Body of pancreas (tissue), 4 donors: ENCODE measurements around the gene NKAP. TPM values are rescaled to one million over a fixed set of nuclear protein-coding genes. Genes with fewer than 3 reads are reported as not detected.
"Not testable (repeated sequence)": the region's sequence is repeated elsewhere in the genome, so short reads cannot be mapped to it uniquely, and the experiment has no call there.

Experiments
- ATAC-seq: fragments of 150-250 bp; one replicate; pipeline ENCODE4 v1.9.1; 2016
- DNase-seq, 4 donors: peaks; one replicate each; pipeline ENCODE4 v3.0.0-alpha.2; 2019
- H3K27ac ChIP-seq, 4 donors: fragments of 200-600 bp; sonication (generic); 1 replicate in 3 of 4; 2 replicates in 1 of 4; pipeline versions ENCODE4 v1.5.1 to v1.6.1; 2016 to 2019; ENCODE audit warnings: mild to moderate bottlenecking in 1 of 4, mixed read lengths in 1 of 4, moderate library complexity in 1 of 4
- H3K27me3 ChIP-seq, 2 donors: fragments of 200-600 bp; sonication (generic); one replicate each; pipeline ENCODE4 v1.6.0; 2016; ENCODE audit warnings: mild to moderate bottlenecking in 1 of 2
- H3K36me3 ChIP-seq, 2 donors: fragments of 200-600 bp; sonication (generic); replicated peaks in 1 of 2; 2 replicates each; pipeline ENCODE4 v1.5.1; 2016; ENCODE audit warnings: low read depth in 2 of 2; ENCODE audit not compliant: insufficient read depth in 1 of 2
- H3K4me1 ChIP-seq: fragments of 200-600 bp; sonication (generic); one replicate; pipeline ENCODE4 v1.6.0; 2016
- H3K4me3 ChIP-seq, 2 donors: fragments of 200-600 bp; sonication (generic); 1 replicate in 1 of 2; 2 replicates in 1 of 2; pipeline ENCODE4 v1.5.1; 2016 to 2019
- H3K9me3 ChIP-seq, 3 donors: fragments of 200-600 bp; sonication (generic); 1 replicate in 2 of 3; 2 replicates in 1 of 3; pipeline ENCODE4 v1.5.1; 2016
- POLR2A ChIP-seq, 3 donors: fragments of 450-650 bp; IDR thresholded peaks; one replicate each; pipeline ENCODE4 v1.6.1; 2016; ENCODE audit warnings: antibody characterized with exemption in 3 of 3, mild to moderate bottlenecking in 2 of 3
- WGBS, 2 donors: methylation state at CpG; one replicate each; pipeline ENCODE4 v1.1.5; 2017; 5-methylcytosine and 5-hydroxymethylcytosine counted together
- intact Hi-C: fragments of 100-400 bp; cut with DNase I; formaldehyde crosslinking; loops from one replicate; pipeline ENCODE4 v1.15.1; 2023
- total RNA-seq, 2 donors: library from RNA; depleted of rRNA; stranded (reverse); fragments of >200 nt; gene quantifications; one replicate each; pipeline ENCODE4 v1.1.0, GENCODE V29; 2016
- TF ChIP-seq, protein P1 (sequence below), 7 experiments: fragments of 450-650 bp in 4 of 7; fragments of 200-600 bp in 3 of 7; sonication (generic) in 3 of 7; IDR thresholded peaks; one replicate each; pipeline ENCODE4 v1.5.1; 2016 to 2019; ENCODE audit warnings: antibody characterized with exemption in 7 of 7

The NKAP gene
- total RNA-seq, 2 donors from 2014 or later = 3.6 to 5.3 TPM

DNA sequence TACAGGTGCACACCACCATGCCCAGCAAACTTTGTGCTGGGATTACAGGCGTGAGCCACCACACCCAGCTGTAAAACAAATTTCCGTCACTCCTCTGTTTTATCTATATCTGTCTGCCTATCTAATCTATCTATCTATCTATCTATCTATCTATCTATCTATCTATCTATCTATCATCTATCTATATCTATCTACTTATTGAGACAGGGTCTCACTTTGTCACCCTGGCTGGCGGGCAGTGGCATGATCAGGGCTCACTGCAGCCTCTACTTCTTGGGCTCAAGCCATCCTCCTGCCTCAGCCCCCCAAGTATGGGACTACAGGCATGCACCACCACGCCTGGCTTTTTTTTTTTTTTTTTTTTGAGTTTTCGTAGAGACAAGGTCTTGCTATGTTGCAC, 27.2 kb downstream of the NKAP start:
- ATAC-seq (no peak), DNase-seq (no peak)
- Histone ChIP-seq H3K27me3 (no peaks in the 10 kb centered on the region), H3K4me1 (no peaks in the 10 kb centered on the region), H3K27ac (no peak overlapping the region), H3K36me3 (no peaks in the 10 kb centered on the region), H3K9me3 (no peaks in the 10 kb centered on the region), H3K4me3 (no peak overlapping the region)
- TF ChIP-seq, protein P1, sequence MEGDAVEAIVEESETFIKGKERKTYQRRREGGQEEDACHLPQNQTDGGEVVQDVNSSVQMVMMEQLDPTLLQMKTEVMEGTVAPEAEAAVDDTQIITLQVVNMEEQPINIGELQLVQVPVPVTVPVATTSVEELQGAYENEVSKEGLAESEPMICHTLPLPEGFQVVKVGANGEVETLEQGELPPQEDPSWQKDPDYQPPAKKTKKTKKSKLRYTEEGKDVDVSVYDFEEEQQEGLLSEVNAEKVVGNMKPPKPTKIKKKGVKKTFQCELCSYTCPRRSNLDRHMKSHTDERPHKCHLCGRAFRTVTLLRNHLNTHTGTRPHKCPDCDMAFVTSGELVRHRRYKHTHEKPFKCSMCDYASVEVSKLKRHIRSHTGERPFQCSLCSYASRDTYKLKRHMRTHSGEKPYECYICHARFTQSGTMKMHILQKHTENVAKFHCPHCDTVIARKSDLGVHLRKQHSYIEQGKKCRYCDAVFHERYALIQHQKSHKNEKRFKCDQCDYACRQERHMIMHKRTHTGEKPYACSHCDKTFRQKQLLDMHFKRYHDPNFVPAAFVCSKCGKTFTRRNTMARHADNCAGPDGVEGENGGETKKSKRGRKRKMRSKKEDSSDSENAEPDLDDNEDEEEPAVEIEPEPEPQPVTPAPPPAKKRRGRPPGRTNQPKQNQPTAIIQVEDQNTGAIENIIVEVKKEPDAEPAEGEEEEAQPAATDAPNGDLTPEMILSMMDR (IDR thresholded peaks at IDR 0.05) = no peak
- TF ChIP-seq POLR2A (IDR thresholded peaks at IDR 0.05) = no peak
- 83 to 93% methylated on average over 4 to 5 of the region's 5 CpGs for WGBS, 2 donors
- intact Hi-C loops = no loop called here

GRCh38 chrX:119900976-119901375, 42.6 kb downstream of the NKAP start:
- TF ChIP-seq POLR2A (IDR thresholded peaks at IDR 0.05) = no peak
- TF ChIP-seq, protein P1 (IDR thresholded peaks at IDR 0.05) = no peak
- WGBS, 2 donors = 45 to 73% methylated on average over 1 of the region's 1 CpG
- no peaks in the 10 kb centered on the region for H3K4me1 ChIP-seq
- intact Hi-C loops = no loop called here
- ATAC-seq (no peak), DNase-seq (no peak)
- no peak overlapping the region for H3K27ac ChIP-seq
- no peak overlapping the region for H3K4me3 ChIP-seq
- H3K9me3 ChIP-seq = no peaks in the 10 kb centered on the region
- no peaks in the 10 kb centered on the region for H3K36me3 ChIP-seq
- H3K27me3 ChIP-seq = no peaks in the 10 kb centered on the region

DNA sequence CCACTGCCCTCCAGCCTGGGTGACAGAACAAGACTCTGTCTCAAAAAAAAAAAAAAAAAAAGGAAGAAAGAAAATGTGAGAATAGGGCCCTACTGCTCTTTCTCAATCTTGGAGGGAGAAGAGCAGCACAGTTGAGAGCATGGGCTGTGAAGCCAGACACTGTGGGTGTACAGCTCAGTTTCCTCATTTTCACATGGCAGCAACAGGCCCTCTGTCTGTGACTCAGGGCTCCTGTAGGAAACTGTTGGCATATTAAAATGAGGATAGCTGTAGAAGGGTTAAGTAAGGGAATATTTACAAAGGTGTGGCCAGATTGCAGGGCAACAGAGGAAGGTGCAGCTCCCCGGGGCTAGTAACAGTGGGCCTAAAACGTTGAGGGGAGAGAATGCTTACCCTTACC, 44.4 kb downstream of the NKAP start:
- DNase-seq = peak in 1 of 4 donors; percentile 3
- no peaks in the 10 kb centered on the region for H3K4me1 ChIP-seq
- no peak for TF ChIP-seq POLR2A (IDR thresholded peaks at IDR 0.05)
- TF ChIP-seq, protein P1 (IDR thresholded peaks at IDR 0.05) = no peak
- H3K27ac ChIP-seq = no peak overlapping the region
- no peak for ATAC-seq
- H3K27me3 ChIP-seq = no peaks in the 10 kb centered on the region
- no peaks in the 10 kb centered on the region for H3K36me3 ChIP-seq
- H3K9me3 ChIP-seq = no peaks in the 10 kb centered on the region
- no peak overlapping the region for H3K4me3 ChIP-seq
- WGBS, 2 donors = 29% methylated on average over 2 of the region's 2 CpGs; no CpG with 5 or more reads in 1 of the 2 donors
- intact Hi-C loops = no loop called here

DNA sequence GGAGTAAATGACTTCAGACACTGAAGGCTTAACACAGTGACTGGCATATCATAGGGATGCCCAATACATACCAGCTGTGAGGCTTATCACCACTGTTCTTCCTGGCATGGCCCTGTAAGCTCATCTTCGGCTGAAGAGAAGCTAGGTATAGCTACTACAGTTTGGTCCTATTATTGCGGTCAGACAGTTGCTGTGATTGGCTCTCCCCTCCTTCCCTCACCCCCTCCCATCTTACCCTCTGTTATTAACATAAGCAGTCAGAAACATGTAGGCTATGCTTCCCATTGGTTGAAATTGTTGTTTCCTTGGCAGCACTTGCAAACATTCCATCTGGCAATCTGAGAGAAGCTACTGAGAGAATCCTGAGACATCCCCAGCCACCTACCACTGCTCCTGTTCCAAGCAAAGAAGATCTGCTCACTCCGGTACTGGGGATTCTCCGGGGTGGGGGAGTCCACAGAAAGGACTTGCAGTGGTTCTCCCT, 47.7 kb downstream of the NKAP start, which contains the start of gene AKAP14:
TSS of gene AKAP14 (plus strand) at position 51 of the 484 bp plus-strand sequence. CDS start 7,331 bp downstream, outside the sequence.
- H3K36me3 ChIP-seq = no peaks in the 10 kb centered on the region
- TF ChIP-seq POLR2A (IDR thresholded peaks at IDR 0.05) = no peak
- TF ChIP-seq, protein P1 (IDR thresholded peaks at IDR 0.05) = no peak
- DNase-seq = no peak
- no peak within 1 kb of the TSS for H3K4me3 ChIP-seq
- 50 to 62% methylated on average over 1 to 4 of the region's 4 CpGs for WGBS, 2 donors
- intact Hi-C loops = no loop called here
- H3K4me1 ChIP-seq = no peaks in the 10 kb centered on the region
- no peak within 1 kb of the TSS for H3K27ac ChIP-seq
- H3K27me3 ChIP-seq = no peaks in the 10 kb centered on the region
- ATAC-seq = no peak
- H3K9me3 ChIP-seq = no peaks in the 10 kb centered on the region

DNA sequence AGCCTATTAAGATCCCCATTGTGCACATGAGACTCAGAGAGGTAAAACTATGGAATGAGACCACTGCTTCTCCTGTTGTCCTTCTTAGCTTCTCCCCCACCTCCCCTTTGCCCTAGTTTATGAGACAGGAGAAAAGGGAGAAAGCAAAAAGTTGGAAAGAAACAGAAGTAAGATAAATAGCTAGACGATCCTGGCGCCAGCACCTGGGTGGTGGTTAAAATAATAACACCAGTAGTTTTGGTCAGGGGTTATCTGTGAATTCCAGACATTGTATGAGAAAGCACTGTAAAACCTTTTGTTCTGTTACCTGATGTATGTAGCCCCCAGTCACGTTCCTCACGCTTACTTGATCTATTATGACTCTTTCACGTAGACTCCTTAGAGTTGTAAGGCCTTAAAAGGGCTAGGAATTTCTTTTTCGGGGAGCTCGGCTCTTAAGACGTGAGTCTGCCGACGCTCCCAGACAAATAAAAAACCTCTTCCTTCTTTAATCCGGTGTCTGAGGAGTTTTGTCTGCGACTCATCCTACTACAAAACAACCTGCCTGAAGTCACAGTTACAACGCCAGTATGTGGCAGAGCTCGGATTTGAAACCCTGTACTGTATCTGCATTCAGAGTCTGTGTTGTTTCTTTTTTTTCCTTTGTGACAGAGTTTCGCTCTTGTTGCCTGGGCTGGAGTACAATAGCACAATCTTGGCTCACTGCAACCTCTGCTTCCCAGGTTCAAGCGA, 51.4 kb downstream of the NKAP start:
- intact Hi-C loops, H3K27ac ChIP-seq, DNase-seq, ATAC-seq, H3K4me1 ChIP-seq, H3K36me3 ChIP-seq, H3K27me3 ChIP-seq, H3K4me3 ChIP-seq, H3K9me3 ChIP-seq: not testable (repeated sequence)
- WGBS, 2 donors = 64 to 75% methylated on average over 15 to 16 of the region's 16 CpGs

DNA sequence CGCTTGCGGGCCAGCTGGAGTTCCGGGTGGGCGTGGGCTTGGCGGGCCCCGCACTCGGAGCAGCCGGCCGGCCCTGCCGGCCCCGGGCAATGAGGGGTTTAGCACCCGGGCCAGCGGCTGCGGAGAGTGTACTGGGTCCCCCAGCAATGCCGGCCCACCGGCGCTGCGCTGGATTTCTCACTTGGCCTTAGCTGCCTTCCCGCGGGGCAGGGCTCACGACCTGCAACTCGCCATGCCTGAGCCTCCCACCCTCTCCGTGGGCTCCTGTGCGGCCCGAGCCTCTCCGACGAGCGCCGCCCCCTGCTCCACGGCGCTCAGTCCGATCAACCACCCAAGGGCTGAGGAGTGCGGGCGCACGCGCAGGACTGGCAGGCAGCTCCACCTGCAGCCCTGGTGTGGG, 52.9 kb downstream of the NKAP start:
- H3K27ac ChIP-seq, intact Hi-C loops, H3K36me3 ChIP-seq, ATAC-seq, H3K4me1 ChIP-seq, H3K9me3 ChIP-seq, DNase-seq, H3K4me3 ChIP-seq, H3K27me3 ChIP-seq: not testable (repeated sequence)
- 86% methylated on average over 14 of the region's 36 CpGs; no CpG with 5 or more reads in 1 of the 2 donors for WGBS, 2 donors
